Activated CD4-positive, alpha-beta memory T cell treated with anti-CD3 and anti-CD28 coated beads, Interleukin-2, amount 10 ng/mL, durations not matched to agents 7 days and 5 days (primary cell): ENCODE data around the gene AHDC1. TPM values are rescaled to one million over a fixed set of nuclear protein-coding genes. Genes with fewer than 3 reads are reported as not detected.
"Not testable (repeated sequence)": the region's sequence is repeated elsewhere in the genome, so short reads cannot be mapped to it uniquely, and the experiment has no call there.

Experiments
- CTCF ChIA-PET: fragments of 350-600 bp; sonication (Branson Sonifier 250); formaldehyde crosslinking; loops from one replicate; lab custom pipeline; 2021; ENCODE audit warnings: antibody characterized with exemption, inconsistent platforms; lab: Charles Lee
- POLR2A ChIA-PET: fragments of 350-600 bp; sonication (Branson Sonifier 250); formaldehyde crosslinking; loops from one replicate; lab custom pipeline; 2021; ENCODE audit warnings: antibody characterized with exemption; lab: Charles Lee
- DNase-seq: peaks from one replicate; pipeline ENCODE4 v3.0.0-alpha.2; 2020
- H3K27ac Mint-ChIP-seq: one replicate; pipeline ENCODE4 v1.8.0; 2021; ENCODE audit warnings: mild to moderate bottlenecking, mixed read lengths
- H3K27me3 Mint-ChIP-seq: one replicate; pipeline ENCODE4 v1.8.0; 2021; ENCODE audit warnings: mixed read lengths
- H3K36me3 Mint-ChIP-seq: one replicate; pipeline ENCODE4 v1.8.0; 2021; ENCODE audit warnings: low read depth, mixed read lengths
- H3K4me1 Mint-ChIP-seq: one replicate; pipeline ENCODE4 v1.8.0; 2021; ENCODE audit warnings: mixed read lengths
- H3K4me3 Mint-ChIP-seq: one replicate; pipeline ENCODE4 v1.8.0; 2021; ENCODE audit warnings: mild to moderate bottlenecking, mixed read lengths
- H3K9me3 Mint-ChIP-seq: one replicate; pipeline ENCODE4 v1.8.0; 2021; ENCODE audit warnings: mixed read lengths
- total RNA-seq, 2 experiments: library from RNA; stranded (reverse); gene quantifications; one replicate each; pipeline ENCODE4 v1.2.3, GENCODE V29; 2021

AHDC1 gene
- total RNA-seq, 2 experiments from 2014 or later = 16.9 to 18.9 TPM

DNA sequence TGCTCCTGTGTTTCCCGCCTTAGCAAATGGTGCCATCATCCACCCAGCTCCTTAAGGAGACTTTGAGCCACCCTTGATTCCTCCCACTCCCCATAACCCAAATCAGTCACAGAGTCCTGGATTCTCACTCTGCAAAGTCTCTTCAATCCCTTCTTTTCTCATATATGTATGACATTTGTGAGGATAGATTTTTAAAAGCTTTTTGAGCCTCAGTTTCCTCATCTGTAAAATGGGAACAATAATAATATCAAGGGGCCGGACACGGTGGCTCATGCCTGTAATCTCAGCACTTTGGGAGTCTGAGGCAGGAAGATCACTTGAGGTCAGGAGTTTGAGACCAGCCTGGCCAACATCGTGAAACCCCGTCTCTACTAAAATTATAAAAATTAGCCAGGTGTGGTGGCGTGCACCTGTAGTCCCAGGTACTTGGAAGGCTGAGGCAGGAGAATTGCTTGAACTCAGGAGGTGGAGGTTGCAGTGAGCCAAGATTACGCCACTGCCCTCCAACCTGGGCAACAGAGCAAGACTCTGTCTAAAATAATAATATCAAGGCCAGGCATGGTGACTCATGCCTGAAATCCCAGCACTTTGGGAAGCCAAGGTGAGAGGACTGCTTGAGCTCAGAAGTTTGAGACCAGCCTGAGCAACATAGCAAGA, 16.0 kb upstream of the AHDC1 start:
- not testable (repeated sequence) for H3K4me3 Mint-ChIP-seq, H3K36me3 Mint-ChIP-seq, H3K27me3 Mint-ChIP-seq, H3K27ac Mint-ChIP-seq, DNase-seq, H3K9me3 Mint-ChIP-seq
- peaks cover 45% of the 10 kb centered on the region for H3K4me1 Mint-ChIP-seq
- ChIA-PET CTCF (interaction anchor here (1.3 to 18.2 kb wide), 3 partner anchors 8 to 63 kb away, joined by 3 to 448 read pairs (median 10); partner anchors contain the start of gene IFI6), POLR2A (interaction anchor here (3.4 kb wide), 1 partner anchor 10 kb away, joined by 22 read pairs; no protein-coding TSS in a partner anchor)

DNA sequence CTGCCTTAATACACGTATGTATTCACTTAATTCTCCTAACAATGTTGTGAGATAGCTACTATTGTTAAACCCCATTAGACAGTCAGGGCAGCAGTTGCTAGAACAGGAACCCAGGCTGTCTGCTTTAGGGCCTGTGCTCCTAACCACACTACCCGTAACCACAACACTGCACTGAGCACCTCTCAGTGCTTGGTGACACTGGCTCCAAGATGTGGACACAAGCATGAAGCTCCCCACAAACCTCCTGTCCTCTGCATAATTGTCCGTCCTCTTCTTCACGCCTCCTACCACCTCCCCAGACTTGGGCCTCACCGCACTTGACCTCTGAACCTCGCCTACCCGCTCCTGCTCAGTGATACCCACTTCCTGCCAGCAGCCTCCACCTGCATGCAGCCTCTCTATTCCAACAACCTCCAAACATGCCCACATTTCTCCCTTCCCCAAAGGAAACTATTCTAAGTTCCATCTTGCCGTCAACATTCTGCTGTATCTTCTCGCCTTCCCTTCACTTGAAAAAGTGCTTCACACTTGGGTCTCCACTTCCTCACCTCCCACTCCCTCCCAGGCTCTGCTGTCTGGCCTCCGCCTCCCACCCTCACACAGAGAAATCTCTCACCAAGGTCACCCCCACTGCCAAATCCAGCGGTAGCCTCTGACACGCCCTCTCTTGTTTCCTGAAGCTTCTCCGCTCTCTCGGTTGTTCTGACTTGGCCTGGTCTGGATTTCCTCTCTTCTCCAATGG, 14.6 kb upstream of the AHDC1 start:
- H3K4me1 Mint-ChIP-seq = peaks cover 50% of the 10 kb centered on the region
- CTCF ChIA-PET = interaction anchor here (1.0 to 18.2 kb wide), 7 partner anchors 9 to 202 kb away, joined by 3 to 448 read pairs (median 4); partner anchors contain the start of gene IFI6
- peak overlapping the region; percentile 82 for H3K27ac Mint-ChIP-seq
- POLR2A ChIA-PET = interaction anchor here (0.9 to 3.4 kb wide), 7 partner anchors 9 to 44 kb away, joined by 3 to 22 read pairs (median 5); no protein-coding TSS in a partner anchor
- H3K27me3 Mint-ChIP-seq = no peaks in the 10 kb centered on the region
- no peaks in the 10 kb centered on the region for H3K9me3 Mint-ChIP-seq
- H3K36me3 Mint-ChIP-seq = no peaks in the 10 kb centered on the region
- H3K4me3 Mint-ChIP-seq = no peak overlapping the region
- DNase-seq = peak; percentile 73

DNA sequence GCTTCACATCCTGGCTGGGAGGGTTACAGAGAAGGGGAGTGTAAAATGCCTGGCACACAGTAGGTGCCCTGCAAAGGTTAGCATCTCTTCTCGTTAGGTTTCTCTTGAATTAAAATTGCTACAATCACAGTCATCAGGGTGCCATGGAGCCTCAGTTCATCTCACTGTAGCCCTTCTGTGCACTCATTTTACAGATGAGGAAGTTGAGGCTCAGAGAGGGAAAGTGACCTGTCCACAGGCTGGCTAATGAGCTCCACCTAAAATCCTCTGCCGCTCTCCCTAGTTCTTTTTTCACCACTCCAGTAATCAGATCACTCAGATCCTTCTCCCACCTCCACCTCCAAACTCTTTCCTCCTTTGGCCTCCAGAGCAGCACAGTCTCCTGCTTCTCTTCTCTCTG, 13.5 kb upstream of the AHDC1 start:
- H3K27me3 Mint-ChIP-seq = no peaks in the 10 kb centered on the region
- peak overlapping the region; percentile 82 for H3K27ac Mint-ChIP-seq
- no peak overlapping the region for H3K4me3 Mint-ChIP-seq
- H3K9me3 Mint-ChIP-seq = no peaks in the 10 kb centered on the region
- ChIA-PET CTCF (interaction anchor here (2.3 to 18.2 kb wide), 3 partner anchors 8 to 49 kb away, joined by 11 to 448 read pairs (median 18); partner anchors contain the start of gene IFI6), POLR2A (interaction anchor here (0.9 to 14.4 kb wide), 4 partner anchors 12 to 44 kb away, joined by 3 to 132 read pairs (median 14); no protein-coding TSS in a partner anchor)
- H3K36me3 Mint-ChIP-seq = no peaks in the 10 kb centered on the region
- DNase-seq = no peak
- peaks cover 40% of the 10 kb centered on the region for H3K4me1 Mint-ChIP-seq

DNA sequence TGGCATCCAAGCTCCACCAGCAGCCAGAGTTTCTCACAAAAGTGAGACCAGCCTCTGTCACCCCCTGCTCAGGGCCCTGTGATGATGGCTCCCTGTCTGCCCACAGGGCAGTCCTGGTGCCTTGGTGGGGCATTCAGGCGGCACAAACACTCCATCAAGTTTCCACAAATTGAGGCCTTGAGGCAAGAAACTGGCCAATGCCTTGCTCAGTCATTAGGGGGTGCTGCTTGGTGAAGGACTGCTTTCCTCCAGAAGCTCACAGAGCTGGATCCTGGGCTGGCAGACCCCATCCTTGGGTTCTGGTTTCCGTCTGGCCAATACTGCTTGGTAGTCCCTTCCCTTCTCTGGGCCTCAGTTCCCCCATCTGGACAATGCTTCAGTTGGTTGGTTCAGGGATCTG, 12.5 kb upstream of the AHDC1 start:
- Mint-ChIP-seq H3K4me3 (no peak overlapping the region), H3K27me3 (no peaks in the 10 kb centered on the region), H3K4me1 (peaks cover 39% of the 10 kb centered on the region), H3K36me3 (no peaks in the 10 kb centered on the region), H3K9me3 (no peaks in the 10 kb centered on the region), H3K27ac (no peak overlapping the region)
- no peak for DNase-seq
- POLR2A ChIA-PET = interaction anchor here (0.5 to 14.4 kb wide), 3 partner anchors 8 to 45 kb away, joined by 3 to 132 read pairs (median 3); no protein-coding TSS in a partner anchor
- CTCF ChIA-PET = interaction anchor here (0.9 to 18.2 kb wide), 2 partner anchors 10 to 50 kb away, joined by 4 to 448 read pairs; partner anchors contain the start of gene IFI6

DNA sequence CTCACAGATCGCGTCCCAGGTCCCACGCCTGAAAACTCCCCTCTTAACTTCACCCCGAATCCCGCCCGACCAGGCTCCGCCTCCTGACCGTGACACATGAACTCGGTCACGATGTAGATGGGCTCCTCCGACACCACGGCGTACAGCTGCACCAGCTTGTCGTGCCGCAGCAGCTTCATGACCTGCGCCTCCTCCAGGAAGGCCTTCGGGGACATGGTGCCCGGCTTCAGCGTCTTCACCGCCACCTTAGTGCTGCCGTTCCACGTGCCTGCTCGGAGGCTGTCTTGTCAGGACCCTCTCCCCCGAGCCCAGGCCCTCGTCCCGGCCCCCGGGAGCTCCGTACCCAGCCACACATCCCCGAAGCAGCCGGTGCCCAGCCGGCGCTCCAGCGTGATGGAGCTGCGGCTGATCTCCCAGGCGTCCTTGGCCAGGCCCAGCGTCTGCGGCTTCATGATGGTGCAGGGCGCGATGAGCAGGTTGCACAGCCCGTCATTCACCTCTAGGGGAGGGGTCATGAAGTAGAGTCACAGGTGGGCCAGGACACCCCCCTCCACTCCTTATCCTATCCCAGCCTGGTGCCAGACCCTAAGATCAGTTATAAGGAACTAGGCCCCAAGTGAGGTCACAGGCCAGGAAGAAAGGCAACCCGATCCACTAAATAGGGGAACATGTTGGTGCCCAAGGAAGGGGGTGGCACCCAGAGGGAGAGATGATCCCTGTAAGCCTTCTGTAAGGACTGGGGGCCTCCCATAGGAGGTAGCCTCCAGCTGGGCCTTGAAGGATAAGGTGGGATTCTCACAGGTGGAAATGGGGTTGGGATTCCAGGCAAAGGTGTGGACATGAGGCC, 11.6 kb upstream of the AHDC1 start:
- H3K4me1 Mint-ChIP-seq = peaks cover 40% of the 10 kb centered on the region
- ChIA-PET CTCF (interaction anchor here (18.2 kb wide), 1 partner anchor 51 kb away, joined by 448 read pairs; the partner anchor contains the start of gene IFI6), POLR2A (interaction anchor here (1.3 to 14.4 kb wide), 2 partner anchors 17 to 46 kb away, joined by 3 to 132 read pairs; no protein-coding TSS in a partner anchor)
- no peak overlapping the region for H3K27ac Mint-ChIP-seq
- no peaks in the 10 kb centered on the region for H3K27me3 Mint-ChIP-seq
- no peak for DNase-seq
- H3K36me3 Mint-ChIP-seq = no peaks in the 10 kb centered on the region
- H3K9me3 Mint-ChIP-seq = no peaks in the 10 kb centered on the region
- no peak overlapping the region for H3K4me3 Mint-ChIP-seq

DNA sequence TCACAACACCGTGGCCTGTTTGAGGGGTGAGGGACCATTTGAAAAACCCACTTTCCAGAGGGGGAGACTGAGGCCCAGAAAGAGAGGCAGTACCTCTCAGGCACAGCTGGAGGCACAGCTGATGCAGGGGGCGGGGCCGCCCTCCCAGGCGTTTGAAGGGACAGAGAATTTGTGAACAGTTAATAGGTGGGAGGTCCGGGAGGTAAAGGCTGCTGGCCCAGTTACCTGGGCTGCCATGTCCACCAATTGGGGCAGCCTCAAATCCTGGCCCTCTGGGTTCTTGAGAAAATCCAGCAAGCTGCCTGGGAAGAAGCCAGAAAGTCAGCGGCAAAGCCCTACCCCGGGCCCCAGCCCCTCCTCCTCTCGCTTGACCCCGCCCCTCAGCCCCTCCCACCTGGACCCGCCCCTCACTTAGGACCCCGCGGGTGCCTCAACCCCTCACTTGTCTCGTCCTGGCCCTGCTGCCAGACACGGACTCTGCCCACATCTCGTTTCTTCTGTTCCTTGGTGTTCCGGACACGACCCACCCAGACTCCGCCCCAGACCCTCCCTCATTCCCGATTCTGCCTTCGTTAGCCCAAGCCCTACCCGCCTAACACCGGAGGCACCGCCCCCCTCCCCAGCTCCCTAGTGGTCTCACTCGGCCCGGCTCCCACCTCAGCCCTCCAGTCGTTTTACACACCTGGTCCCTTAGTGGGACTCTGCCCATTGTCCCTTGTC, 10.8 kb upstream of the AHDC1 start:
- H3K9me3 Mint-ChIP-seq = no peaks in the 10 kb centered on the region
- ChIA-PET CTCF (interaction anchor here (1.0 to 18.2 kb wide), 4 partner anchors 15 to 105 kb away, joined by 3 to 448 read pairs (median 4); partner anchors contain the start of gene IFI6), POLR2A (interaction anchor here (0.6 to 14.4 kb wide), 2 partner anchors 47 to 270 kb away, joined by 3 to 132 read pairs; no protein-coding TSS in a partner anchor)
- H3K27me3 Mint-ChIP-seq = no peaks in the 10 kb centered on the region
- no peak for DNase-seq
- H3K4me3 Mint-ChIP-seq = no peak overlapping the region
- no peak overlapping the region for H3K27ac Mint-ChIP-seq
- H3K4me1 Mint-ChIP-seq = peaks cover 40% of the 10 kb centered on the region
- H3K36me3 Mint-ChIP-seq = no peaks in the 10 kb centered on the region

DNA sequence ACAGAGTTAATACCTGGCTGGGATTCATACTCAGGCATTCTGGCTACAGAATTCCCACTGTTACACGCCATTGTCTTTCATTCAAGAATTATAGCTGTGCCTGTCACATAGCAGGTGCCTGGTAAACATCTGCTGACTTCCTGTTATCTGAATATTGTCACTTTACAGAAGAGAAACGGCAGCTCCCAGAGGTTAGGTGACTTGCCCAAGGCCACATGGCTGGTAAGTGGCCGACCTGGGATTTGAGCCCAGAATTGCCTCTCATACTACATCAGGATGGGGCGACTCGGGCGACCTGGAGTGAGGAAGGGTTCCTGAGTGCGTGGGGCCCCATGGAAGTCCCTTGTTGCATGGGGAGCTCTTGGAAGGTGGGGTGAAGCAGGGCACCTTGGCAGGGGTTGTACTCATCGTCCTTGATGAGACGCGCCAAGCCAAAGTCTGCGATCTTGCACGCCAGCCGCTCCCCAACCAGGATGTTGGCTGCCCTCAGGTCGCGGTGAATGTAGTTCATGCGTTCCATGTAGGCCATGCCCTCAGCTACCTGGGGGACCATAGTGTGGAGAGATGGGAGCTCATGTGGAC, 10.2 kb upstream of the AHDC1 start:
- Mint-ChIP-seq H3K4me1 (peaks cover 35% of the 10 kb centered on the region), H3K27ac (no peak overlapping the region), H3K36me3 (no peaks in the 10 kb centered on the region), H3K9me3 (no peaks in the 10 kb centered on the region), H3K27me3 (no peaks in the 10 kb centered on the region), H3K4me3 (no peak overlapping the region)
- CTCF ChIA-PET = interaction anchor here (1.0 to 18.2 kb wide), 5 partner anchors 15 to 106 kb away, joined by 3 to 448 read pairs (median 4); partner anchors contain the start of gene IFI6
- DNase-seq = no peak
- POLR2A ChIA-PET = interaction anchor here (0.6 to 14.4 kb wide), 2 partner anchors 48 to 270 kb away, joined by 3 to 132 read pairs; no protein-coding TSS in a partner anchor

DNA sequence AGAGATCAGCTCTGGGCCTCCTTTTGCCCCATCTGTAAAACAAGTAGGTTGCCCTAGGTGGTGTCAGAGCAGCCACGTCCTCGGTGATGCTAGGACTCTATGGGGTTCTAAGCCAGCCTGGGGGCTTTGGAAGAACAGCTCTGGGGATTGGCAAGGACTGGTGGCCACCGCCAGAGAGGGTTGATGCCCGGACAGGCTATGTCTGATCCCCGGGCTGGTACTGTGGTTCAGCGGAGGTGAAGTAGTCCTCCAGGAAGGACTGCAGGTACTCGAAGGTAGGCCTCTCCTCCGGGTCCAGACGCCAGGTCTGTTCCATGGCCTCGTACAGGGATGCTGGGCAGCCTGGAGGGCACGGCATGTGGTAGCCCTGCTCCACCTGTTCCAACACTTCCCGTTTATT, 8.8 kb upstream of the AHDC1 start:
- peaks cover 22% of the 10 kb centered on the region for H3K4me1 Mint-ChIP-seq
- CTCF ChIA-PET = interaction anchor here (18.2 kb wide), 1 partner anchor 54 kb away, joined by 448 read pairs; the partner anchor contains the start of gene IFI6

DNA sequence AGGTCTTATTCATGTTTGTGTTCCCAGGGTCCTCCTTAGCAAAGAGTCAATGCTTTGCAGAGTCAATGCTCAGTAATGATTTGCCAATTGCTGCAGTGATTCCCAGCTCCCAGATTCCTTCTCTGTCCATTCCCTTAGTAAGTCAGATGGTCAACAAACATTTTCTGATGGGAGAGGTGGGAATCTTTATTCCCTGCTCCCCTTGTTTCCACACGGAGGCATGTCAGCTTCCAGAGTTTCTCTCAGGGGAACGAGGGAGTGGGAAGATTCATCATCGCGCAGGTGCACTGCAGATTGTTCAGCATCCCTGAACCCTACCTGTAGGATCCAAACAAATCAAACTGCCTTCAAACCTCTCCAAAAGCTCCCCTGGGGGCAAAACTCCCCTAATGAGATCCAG, 7.5 kb upstream of the AHDC1 start:
- Mint-ChIP-seq H3K27me3 (no peaks in the 10 kb centered on the region), H3K4me1 (peaks cover 17% of the 10 kb centered on the region), H3K4me3 (no peak overlapping the region), H3K27ac (no peak overlapping the region), H3K9me3 (no peaks in the 10 kb centered on the region), H3K36me3 (no peaks in the 10 kb centered on the region)
- ChIA-PET CTCF (interaction anchor here (0.9 to 18.2 kb wide), 3 partner anchors 55 to 225 kb away, joined by 3 to 448 read pairs (median 7); partner anchors contain the start of gene IFI6), POLR2A (interaction anchor here (1.1 to 14.4 kb wide), 3 partner anchors 9 to 58 kb away, joined by 3 to 132 read pairs (median 5); no protein-coding TSS in a partner anchor)
- DNase-seq = no peak

More for the DNA sequence above, 8.8 kb upstream of the AHDC1 start:
- no peak overlapping the region for H3K27ac Mint-ChIP-seq
- DNase-seq = no peak
- no peak overlapping the region for H3K4me3 Mint-ChIP-seq
- POLR2A ChIA-PET = interaction anchor here (1.2 to 14.4 kb wide), 2 partner anchors 8 to 49 kb away, joined by 3 to 132 read pairs; partner anchors contain the start of gene AHDC1
- H3K9me3 Mint-ChIP-seq = no peaks in the 10 kb centered on the region
- no peaks in the 10 kb centered on the region for H3K36me3 Mint-ChIP-seq
- no peaks in the 10 kb centered on the region for H3K27me3 Mint-ChIP-seq

DNA sequence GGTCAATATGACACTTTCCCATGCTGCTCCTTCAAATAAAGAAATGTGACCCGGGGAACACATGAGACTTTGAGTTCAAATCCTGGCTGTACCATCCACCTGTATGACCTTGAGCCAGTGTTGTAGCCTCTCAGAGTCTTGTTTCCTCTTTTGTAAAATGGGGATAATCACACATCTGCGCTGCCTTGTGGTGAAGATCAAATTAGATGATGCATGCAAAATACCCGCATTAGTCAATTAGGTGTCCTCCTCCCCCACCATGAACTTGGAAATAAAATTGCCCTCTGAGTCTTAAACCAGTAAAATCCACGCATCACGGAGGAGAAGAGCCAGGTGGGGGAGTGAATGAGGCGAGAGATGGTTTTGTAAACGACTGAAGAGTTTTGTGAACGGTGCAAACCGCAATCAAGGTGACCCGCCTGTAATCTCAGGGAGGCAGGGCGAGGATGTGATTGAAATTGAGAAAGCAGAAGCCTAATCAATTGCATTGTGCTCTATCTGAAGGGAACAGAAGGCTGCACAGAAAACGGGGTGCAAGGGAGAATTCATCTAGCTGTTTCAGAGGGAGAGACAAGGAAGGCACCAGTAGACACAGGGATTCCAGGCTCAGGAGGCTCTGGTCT, 5.8 kb upstream of the AHDC1 start:
- ChIA-PET CTCF (interaction anchor here (0.6 to 18.2 kb wide), 8 partner anchors 8 to 116 kb away, joined by 3 to 448 read pairs (median 6); partner anchors contain the start of gene IFI6), POLR2A (interaction anchor here (0.6 to 14.4 kb wide), 3 partner anchors 9 to 386 kb away, joined by 3 to 132 read pairs (median 3); no protein-coding TSS in a partner anchor)
- Mint-ChIP-seq H3K4me1 (peaks cover 21% of the 10 kb centered on the region), H3K27me3 (peaks cover 2% of the 10 kb centered on the region), H3K36me3 (no peaks in the 10 kb centered on the region), H3K4me3 (no peak overlapping the region), H3K27ac (no peak overlapping the region), H3K9me3 (no peaks in the 10 kb centered on the region)
- no peak for DNase-seq
